Lower lobe of right lung (tissue), 2 donors: ENCODE results near the gene PHLPP1. TPM values are rescaled to one million over a fixed set of nuclear protein-coding genes. Genes with fewer than 3 reads are reported as not detected.

Experiments
- ATAC-seq, 2 donors: fragments of 200-7000 bp; cut with Tn5 transposase; one replicate each; pipeline ENCODE4 v1.9.1; 2020 to 2022; ENCODE audit warnings: mild to moderate bottlenecking in 2 of 2, moderate library complexity in 2 of 2
- DNase-seq: peaks from one replicate; pipeline ENCODE4 v3.0.0-alpha.2; 2020
- H3K27ac ChIP-seq: fragments of 200-600 bp; one replicate; pipeline ENCODE4 v1.8.0; 2022
- H3K27me3 ChIP-seq: fragments of 200-600 bp; one replicate; pipeline ENCODE4 v1.8.0; 2022; ENCODE audit warnings: low read depth
- H3K36me3 ChIP-seq: fragments of 200-600 bp; one replicate; pipeline ENCODE4 v1.8.0; 2022; ENCODE audit warnings: mild to moderate bottlenecking
- H3K4me1 ChIP-seq: fragments of 200-600 bp; one replicate; pipeline ENCODE4 v1.8.0; 2022
- H3K4me3 ChIP-seq: fragments of 200-600 bp; one replicate; pipeline ENCODE4 v1.8.0; 2022; ENCODE audit warnings: mild to moderate bottlenecking
- H3K9me3 ChIP-seq: fragments of 200-600 bp; one replicate; pipeline ENCODE4 v1.8.0; 2022
- intact Hi-C: fragments of 100-400 bp; cut with DNase I; formaldehyde crosslinking; loops from one replicate; pipeline ENCODE4 v1.11.0; 2022
- total RNA-seq: library from RNA; stranded (reverse); fragmentation: NEBNext Ultra II Directional; extraction: Animal tissue kit (Norgen Biotek cat#: 25700); gene quantifications from one replicate; pipeline ENCODE4 v1.2.1, GENCODE V29; 2021
- TF ChIP-seq, protein P1 (sequence below): fragments of 200-600 bp; IDR thresholded peaks from one replicate; pipeline ENCODE4 v1.8.0; 2022; ENCODE audit warnings: antibody characterized with exemption, mild to moderate bottlenecking
- donor health status: DM: no; HTN: yes; CAD: no; lungs with severe emphysema.

The PHLPP1 gene
- total RNA-seq, 1 donor from 2014 or later, result 12.6 TPM

DNA sequence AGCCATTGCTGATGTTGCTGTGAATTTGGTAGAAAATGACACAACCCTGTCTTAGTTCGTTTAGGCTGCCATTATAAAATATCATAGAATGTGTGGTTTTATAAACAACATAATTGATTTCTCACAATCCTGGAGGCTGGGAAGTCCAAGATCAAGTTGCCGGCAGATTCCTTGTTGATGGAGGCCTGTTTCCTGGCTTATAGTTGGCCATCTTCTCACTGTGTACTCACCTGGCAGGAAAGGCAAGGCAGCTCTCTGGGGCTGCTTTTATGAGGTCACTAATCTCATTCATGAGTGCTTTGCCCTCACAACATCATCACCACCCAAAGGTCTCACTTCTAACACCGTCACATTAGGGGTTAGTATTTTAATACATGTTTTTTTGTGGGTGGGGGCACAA is 58.4 kb downstream of the PHLPP1 start:
- Histone ChIP-seq H3K27me3 (no peaks in the 10 kb centered on the region), H3K27ac (no peak overlapping the region), H3K9me3 (no peaks in the 10 kb centered on the region), H3K4me1 (no peaks in the 10 kb centered on the region), H3K36me3 (no peaks in the 10 kb centered on the region), H3K4me3 (no peak overlapping the region)
- TF ChIP-seq, protein P1, sequence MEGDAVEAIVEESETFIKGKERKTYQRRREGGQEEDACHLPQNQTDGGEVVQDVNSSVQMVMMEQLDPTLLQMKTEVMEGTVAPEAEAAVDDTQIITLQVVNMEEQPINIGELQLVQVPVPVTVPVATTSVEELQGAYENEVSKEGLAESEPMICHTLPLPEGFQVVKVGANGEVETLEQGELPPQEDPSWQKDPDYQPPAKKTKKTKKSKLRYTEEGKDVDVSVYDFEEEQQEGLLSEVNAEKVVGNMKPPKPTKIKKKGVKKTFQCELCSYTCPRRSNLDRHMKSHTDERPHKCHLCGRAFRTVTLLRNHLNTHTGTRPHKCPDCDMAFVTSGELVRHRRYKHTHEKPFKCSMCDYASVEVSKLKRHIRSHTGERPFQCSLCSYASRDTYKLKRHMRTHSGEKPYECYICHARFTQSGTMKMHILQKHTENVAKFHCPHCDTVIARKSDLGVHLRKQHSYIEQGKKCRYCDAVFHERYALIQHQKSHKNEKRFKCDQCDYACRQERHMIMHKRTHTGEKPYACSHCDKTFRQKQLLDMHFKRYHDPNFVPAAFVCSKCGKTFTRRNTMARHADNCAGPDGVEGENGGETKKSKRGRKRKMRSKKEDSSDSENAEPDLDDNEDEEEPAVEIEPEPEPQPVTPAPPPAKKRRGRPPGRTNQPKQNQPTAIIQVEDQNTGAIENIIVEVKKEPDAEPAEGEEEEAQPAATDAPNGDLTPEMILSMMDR, result no peak
- intact Hi-C loops, result no loop called here
- ATAC-seq (no peak), DNase-seq (no peak)

DNA sequence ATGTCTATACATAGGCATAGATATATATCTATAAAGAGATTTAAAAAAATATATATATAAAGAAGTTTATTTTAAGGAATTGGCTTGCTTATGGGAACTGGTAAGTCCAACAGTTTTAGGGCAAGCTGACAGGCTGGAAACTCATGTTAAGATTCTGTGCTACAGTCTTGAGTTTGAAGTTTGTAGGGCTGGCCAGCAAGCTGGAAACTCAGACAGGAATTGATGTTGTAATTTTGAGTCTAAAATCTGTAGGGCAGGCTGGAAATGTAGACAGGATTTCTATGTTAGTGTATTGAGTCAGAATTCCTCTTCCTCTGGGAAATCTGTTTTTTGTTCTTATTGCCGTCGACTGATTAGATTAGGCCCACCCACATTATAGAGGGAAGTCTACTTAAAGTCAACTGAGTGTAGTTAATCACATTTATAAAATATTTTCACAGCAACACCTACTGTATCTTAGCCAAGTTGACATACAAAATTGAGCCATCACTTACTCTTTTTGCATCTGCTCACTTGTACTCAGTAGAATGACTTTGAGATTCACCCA is 60.8 kb downstream of the PHLPP1 start:
- Histone ChIP-seq H3K9me3 (no peaks in the 10 kb centered on the region), H3K27me3 (no peaks in the 10 kb centered on the region), H3K4me3 (no peak overlapping the region), H3K36me3 (no peaks in the 10 kb centered on the region), H3K4me1 (no peaks in the 10 kb centered on the region), H3K27ac (no peak overlapping the region)
- intact Hi-C loops, result no loop called here
- DNase-seq, result no peak
- TF ChIP-seq, protein P1, result no peak
- ATAC-seq, result no peak

DNA sequence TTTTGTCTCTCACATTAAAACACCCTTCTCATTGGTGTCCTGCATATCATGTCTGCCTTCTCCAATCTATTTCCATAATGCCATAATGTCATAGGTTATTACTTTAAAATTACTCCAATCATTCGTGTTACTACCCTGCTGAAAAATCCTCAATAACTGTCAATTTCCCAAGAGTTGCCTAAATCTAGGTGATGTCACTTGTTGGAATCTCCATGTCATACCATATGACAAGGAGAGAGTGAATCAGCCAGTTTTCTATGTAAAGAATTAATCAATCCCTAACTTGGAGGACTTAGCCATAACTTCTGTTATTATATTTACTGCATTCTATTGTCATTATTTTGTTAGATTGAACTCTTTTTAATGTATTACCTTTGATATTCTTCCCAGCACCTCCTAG is 62.5 kb downstream of the PHLPP1 start:
- ATAC-seq, result no peak
- Histone ChIP-seq H3K27me3 (no peaks in the 10 kb centered on the region), H3K9me3 (no peaks in the 10 kb centered on the region), H3K4me3 (no peak overlapping the region), H3K4me1 (no peaks in the 10 kb centered on the region), H3K27ac (no peak overlapping the region), H3K36me3 (no peaks in the 10 kb centered on the region)
- no peak for DNase-seq
- intact Hi-C loops, result no loop called here
- TF ChIP-seq, protein P1, result no peak

- TF ChIP-seq, protein P1, result no peak
- Histone ChIP-seq H3K27ac (no peak overlapping the region), H3K4me3 (no peak overlapping the region), H3K9me3 (no peaks in the 10 kb centered on the region), H3K4me1 (peaks cover under 1% of the 10 kb centered on the region), H3K27me3 (no peaks in the 10 kb centered on the region), H3K36me3 (no peaks in the 10 kb centered on the region)
- no peak for ATAC-seq
- no peak for DNase-seq
- intact Hi-C loops, result no loop called here
These were observed 63.9 kb downstream of the PHLPP1 start for GRCh38 chr18:62778976-62779869.

- no peak overlapping the region for H3K4me3 ChIP-seq
- DNase-seq (no peak), ATAC-seq (no peak)
- H3K27me3 ChIP-seq, result no peaks in the 10 kb centered on the region
- TF ChIP-seq, protein P1, result no peak
- H3K36me3 ChIP-seq, result no peaks in the 10 kb centered on the region
- peaks cover 16% of the 10 kb centered on the region for H3K4me1 ChIP-seq
- H3K9me3 ChIP-seq, result no peaks in the 10 kb centered on the region
- intact Hi-C loops, result no loop called here
- H3K27ac ChIP-seq, result no peak overlapping the region
These were observed 65.9 kb downstream of the PHLPP1 start for GRCh38 chr18:62781262-62781661.
